Activated naive CD4-positive, alpha-beta T cell treated with anti-CD3 and anti-CD28 coated beads, Interleukin-2, amount 10 ng/mL, durations not matched to agents 7 days and 5 days (primary cell): ENCODE measurements around the gene AUTS2.

ENCODE experiments used
- CTCF ChIA-PET: fragments of 350-600 bp; sonication (Branson Sonifier 250); formaldehyde crosslinking; loops from one replicate; lab custom pipeline; 2021; ENCODE audit warnings: antibody characterized with exemption; lab: Charles Lee
- DNase-seq: peaks from one replicate; pipeline ENCODE4 v3.0.0-alpha.2; 2020
- H3K27ac Mint-ChIP-seq: one replicate; pipeline ENCODE4 v1.8.0; 2021; ENCODE audit warnings: mild to moderate bottlenecking, moderate library complexity, mixed read lengths
- H3K27me3 Mint-ChIP-seq: one replicate; pipeline ENCODE4 v1.8.0; 2021; ENCODE audit warnings: mild to moderate bottlenecking, mixed read lengths
- H3K36me3 Mint-ChIP-seq: one replicate; pipeline ENCODE4 v1.8.0; 2021; ENCODE audit warnings: mixed read lengths
- H3K4me1 Mint-ChIP-seq: one replicate; pipeline ENCODE4 v1.8.0; 2021; ENCODE audit warnings: mixed read lengths
- H3K4me3 Mint-ChIP-seq: one replicate; pipeline ENCODE4 v1.8.0; 2021; ENCODE audit warnings: mild to moderate bottlenecking, moderate library complexity, mixed read lengths
- H3K9me3 Mint-ChIP-seq: one replicate; pipeline ENCODE4 v1.8.0; 2021; ENCODE audit warnings: mixed read lengths

The AUTS2 gene

DNA sequence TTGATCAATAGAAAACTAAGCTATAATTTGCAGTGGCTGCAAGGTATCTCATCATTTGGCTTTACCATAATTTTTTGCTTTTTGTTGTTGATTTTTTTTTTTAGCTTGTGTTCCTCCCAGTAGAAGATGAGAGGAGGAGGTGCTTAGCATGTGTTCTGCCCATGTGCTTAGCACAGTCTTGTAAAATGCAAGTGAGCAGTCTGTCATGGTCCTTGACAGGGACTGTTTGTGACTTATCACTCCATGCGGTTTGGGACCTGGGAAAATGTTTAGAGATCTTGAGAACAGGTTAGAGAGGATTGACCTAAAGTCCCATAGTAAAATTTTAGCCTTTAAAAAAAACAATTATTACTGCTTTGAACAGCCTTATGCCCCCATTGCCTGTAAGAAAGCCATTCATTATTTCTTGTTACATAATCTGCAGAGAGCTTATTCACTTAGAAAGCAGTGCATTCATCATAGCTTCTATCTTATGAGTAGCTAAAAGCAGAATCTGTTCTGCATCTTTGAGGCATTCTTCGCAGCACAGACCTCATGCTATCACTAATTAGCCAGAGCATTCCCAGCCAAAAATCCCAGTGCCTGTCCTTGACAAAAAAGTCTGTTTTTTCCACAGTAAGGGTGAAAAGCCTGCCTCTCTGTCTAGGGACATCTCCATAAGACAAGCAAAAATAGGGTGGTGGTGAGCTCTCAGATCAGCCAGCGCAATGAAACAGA, 784.9 kb downstream of the AUTS2 start:
- CTCF ChIA-PET = no interaction called here
- no peaks in the 10 kb centered on the region for H3K9me3 Mint-ChIP-seq

DNA sequence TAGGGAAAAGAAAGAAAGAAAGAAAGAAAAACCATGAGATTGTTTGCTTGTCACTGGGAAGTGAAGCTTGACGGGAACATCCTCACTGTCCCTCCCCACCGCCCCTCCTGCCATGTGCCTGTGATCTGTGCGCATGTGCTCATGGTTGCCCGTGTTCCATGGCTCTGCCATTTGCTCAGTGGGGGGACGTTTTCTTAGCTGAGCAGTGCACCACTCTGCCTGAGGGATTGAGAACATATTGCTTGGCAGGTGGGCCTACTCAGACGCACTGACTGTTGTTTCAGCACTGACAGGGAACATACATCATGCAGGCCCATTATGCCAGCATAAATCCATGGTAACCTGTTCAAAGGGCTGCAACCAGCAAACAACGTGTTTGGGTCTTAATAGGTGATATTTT, 785.7 kb downstream of the AUTS2 start:
- H3K36me3 Mint-ChIP-seq = no peaks in the 10 kb centered on the region
- H3K27me3 Mint-ChIP-seq = peaks cover 4% of the 10 kb centered on the region
- H3K9me3 Mint-ChIP-seq = no peaks in the 10 kb centered on the region
- no peaks in the 10 kb centered on the region for H3K4me1 Mint-ChIP-seq
- CTCF ChIA-PET = no interaction called here
- DNase-seq = no peak
- no peak overlapping the region for H3K4me3 Mint-ChIP-seq
- no peak overlapping the region for H3K27ac Mint-ChIP-seq

More for the DNA sequence above, 784.9 kb downstream of the AUTS2 start:
- DNase-seq = no peak
- Mint-ChIP-seq H3K4me3 (no peak overlapping the region), H3K27me3 (peaks cover 4% of the 10 kb centered on the region), H3K27ac (peak overlapping the region; percentile 21), H3K36me3 (no peaks in the 10 kb centered on the region), H3K4me1 (no peaks in the 10 kb centered on the region)

DNA sequence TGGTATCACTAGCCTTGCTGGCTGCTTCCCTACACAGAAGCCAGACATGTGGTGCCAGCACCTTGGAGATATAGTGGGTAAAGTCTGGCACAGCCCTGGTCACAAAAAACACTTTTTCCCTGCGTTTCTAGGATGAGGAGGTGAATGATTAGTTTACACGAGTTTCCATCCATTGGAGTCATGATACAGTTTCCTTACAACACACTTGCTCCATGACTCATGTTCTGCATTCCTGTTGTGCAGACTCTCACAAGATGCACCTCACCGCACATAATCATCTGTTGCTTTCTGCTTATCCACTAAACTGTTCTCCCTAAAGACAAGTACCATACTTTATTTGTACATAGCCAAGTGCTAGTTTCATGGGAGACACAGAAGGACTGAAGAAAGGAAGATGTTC, 786.6 kb downstream of the AUTS2 start:
- CTCF ChIA-PET = no interaction called here
- no peak for DNase-seq
- Mint-ChIP-seq H3K27me3 (peaks cover 4% of the 10 kb centered on the region), H3K4me1 (no peaks in the 10 kb centered on the region), H3K36me3 (no peaks in the 10 kb centered on the region), H3K27ac (no peak overlapping the region), H3K4me3 (no peak overlapping the region), H3K9me3 (no peaks in the 10 kb centered on the region)

DNA sequence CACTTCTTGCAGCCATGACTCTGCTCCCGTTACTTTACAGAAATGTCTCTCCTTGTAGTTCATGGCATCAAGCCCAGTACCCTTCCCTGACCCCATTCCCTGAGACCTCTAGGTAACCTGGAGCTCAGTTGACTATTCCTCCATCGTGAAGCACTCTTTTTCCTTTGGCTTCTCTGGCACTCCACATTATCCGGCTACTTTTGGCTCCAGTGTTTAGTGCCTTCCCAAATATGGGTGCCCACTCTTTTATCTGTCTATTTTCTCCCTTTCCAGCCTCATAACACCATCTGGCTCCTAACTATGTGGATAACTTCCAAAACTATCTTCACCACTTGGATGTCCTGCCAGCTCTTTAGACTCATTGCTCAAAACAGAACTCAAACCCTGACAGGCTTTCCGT, 788.9 kb downstream of the AUTS2 start:
- Mint-ChIP-seq H3K36me3 (no peaks in the 10 kb centered on the region), H3K9me3 (no peaks in the 10 kb centered on the region), H3K4me3 (no peak overlapping the region), H3K4me1 (no peaks in the 10 kb centered on the region), H3K27ac (no peak overlapping the region), H3K27me3 (peaks cover 2% of the 10 kb centered on the region)
- CTCF ChIA-PET = no interaction called here
- DNase-seq = no peak

DNA sequence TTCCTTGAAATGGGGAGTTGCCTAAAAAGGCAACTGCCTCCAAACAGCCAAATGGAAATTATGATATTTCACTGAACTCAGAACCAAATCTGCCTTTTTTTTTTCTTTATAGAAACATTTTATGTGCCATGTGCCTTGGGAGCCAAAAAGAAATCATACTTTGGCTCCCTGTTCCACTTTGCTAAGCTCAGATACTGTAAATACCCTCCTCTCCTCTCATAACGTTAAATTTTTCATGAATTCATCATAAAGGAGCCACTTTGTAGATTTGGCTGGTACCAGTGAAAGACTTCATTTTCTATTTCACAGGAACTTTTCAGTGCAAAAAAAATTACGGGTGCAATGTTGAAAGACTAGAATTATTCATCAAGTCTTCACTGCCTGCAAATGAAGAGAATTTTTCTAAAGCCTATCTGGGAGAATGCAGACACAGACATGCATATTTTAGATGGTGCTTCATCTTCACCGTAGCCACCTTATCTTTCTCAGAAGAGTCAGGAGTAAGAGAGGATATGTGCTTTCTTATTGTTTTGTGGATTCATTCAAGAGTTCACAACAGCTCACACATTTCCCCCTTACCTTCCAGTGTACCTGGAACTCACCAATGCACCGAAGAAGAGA, 791.4 kb downstream of the AUTS2 start:
- Mint-ChIP-seq H3K9me3 (no peaks in the 10 kb centered on the region), H3K27me3 (no peaks in the 10 kb centered on the region), H3K4me3 (no peak overlapping the region), H3K27ac (no peak overlapping the region), H3K4me1 (no peaks in the 10 kb centered on the region), H3K36me3 (no peaks in the 10 kb centered on the region)
- CTCF ChIA-PET = no interaction called here
- DNase-seq = no peak

DNA sequence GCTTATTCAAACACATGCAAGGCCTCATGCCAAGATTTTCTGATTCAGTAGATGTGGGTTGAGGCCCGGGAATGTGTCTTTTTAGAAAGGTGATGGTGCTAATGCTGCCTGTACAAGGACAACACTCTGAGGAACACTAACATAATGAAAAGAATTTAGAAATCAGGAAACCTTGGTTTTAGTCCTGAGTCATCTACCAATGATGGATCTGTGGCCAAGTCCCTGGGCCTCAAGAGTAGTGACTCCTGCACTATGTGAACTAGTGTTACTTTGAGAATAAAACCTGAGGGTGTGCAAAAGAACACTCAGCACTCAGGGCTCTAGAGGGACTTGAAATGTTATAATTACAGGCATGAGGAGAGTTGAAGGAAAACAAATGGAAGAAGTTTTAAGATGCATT, 792.0 kb downstream of the AUTS2 start:
- Mint-ChIP-seq H3K27ac (no peak overlapping the region), H3K4me3 (no peak overlapping the region), H3K36me3 (no peaks in the 10 kb centered on the region), H3K4me1 (no peaks in the 10 kb centered on the region), H3K27me3 (no peaks in the 10 kb centered on the region), H3K9me3 (no peaks in the 10 kb centered on the region)
- CTCF ChIA-PET = no interaction called here
- DNase-seq = no peak

DNA sequence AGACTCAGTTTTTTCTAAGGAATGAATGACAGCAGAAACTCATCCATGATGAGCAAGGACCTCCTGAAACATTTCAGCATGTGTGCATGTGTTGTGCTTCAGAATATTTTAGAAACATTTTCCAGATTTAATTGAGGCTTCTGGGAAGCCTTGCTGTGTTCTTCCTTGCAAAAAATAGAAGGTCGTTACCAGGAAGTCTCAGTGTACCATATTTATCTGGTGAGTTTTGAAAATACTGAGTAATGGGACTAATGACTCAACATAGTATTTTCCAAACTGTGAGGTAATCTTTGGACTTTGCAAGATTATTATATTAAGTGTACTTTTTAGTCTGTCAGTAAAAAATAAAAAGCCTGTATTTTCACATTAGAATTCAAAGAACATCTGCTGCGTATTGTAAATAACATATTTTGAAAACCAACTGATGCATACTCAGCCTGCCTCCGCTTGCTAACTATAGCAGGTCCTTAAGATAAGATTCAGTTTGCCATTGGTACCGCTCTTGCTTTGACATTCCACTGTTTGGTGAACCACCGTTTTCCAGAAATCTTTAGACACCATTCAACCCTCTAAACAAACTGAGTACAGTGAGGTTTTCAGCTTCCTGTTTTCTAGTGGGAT, 794.1 kb downstream of the AUTS2 start:
- Mint-ChIP-seq H3K36me3 (no peaks in the 10 kb centered on the region), H3K4me1 (no peaks in the 10 kb centered on the region), H3K27me3 (no peaks in the 10 kb centered on the region), H3K4me3 (no peak overlapping the region), H3K27ac (no peak overlapping the region), H3K9me3 (no peaks in the 10 kb centered on the region)
- CTCF ChIA-PET = no interaction called here
- DNase-seq = no peak

DNA sequence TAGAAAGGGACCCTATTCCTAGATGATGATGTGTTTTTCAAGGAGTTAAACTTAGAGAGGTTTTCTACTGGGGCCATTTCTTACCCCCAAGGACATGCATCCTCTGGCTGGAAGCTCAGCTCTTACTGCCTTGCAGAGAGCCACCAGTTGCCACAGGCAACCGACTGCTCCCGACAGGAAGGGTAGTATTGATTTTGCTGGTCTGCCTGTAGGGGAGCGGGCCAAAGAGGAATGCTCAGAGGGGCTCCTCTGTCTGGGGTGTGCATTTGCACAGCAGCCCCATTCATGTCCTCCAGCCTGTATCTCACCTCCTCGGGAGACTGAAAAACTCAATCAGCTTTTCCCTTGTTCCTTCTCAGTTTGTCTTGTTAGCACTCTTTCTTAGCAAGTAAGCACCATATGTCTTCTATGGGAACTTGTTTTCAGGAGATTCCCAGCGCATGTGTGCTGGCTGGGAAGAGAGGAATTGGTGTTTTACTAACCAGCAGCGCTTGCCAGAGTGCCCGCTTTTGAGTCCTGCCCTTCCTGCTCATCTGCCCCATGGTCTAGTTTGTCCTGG, 794.7 kb downstream of the AUTS2 start:
- Mint-ChIP-seq H3K27ac (no peak overlapping the region), H3K27me3 (no peaks in the 10 kb centered on the region), H3K9me3 (no peaks in the 10 kb centered on the region), H3K4me3 (no peak overlapping the region), H3K36me3 (no peaks in the 10 kb centered on the region), H3K4me1 (no peaks in the 10 kb centered on the region)
- no peak for DNase-seq
- CTCF ChIA-PET = no interaction called here

DNA sequence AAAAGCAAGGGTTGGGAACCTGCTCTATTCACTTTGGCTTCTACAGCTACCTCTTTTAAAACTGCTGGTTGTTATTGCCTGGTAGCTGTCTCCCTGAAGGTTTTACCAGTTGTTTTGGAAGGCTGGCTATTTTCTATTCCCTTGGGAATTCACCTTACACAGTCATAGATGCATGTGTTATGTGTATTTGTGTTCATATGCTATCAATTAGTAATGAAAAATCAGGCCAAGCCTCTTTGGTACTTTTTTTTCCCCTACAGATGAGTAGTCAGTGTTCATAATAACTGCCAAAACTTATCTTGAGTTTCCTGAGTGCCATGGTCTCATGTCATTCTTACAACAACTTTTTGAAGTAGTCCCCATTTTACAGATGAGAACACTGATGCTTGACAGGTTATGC, 795.7 kb downstream of the AUTS2 start:
- Mint-ChIP-seq H3K27me3 (no peaks in the 10 kb centered on the region), H3K9me3 (no peaks in the 10 kb centered on the region), H3K27ac (no peak overlapping the region), H3K36me3 (no peaks in the 10 kb centered on the region), H3K4me1 (no peaks in the 10 kb centered on the region), H3K4me3 (no peak overlapping the region)
- DNase-seq = no peak
- CTCF ChIA-PET = no interaction called here

DNA sequence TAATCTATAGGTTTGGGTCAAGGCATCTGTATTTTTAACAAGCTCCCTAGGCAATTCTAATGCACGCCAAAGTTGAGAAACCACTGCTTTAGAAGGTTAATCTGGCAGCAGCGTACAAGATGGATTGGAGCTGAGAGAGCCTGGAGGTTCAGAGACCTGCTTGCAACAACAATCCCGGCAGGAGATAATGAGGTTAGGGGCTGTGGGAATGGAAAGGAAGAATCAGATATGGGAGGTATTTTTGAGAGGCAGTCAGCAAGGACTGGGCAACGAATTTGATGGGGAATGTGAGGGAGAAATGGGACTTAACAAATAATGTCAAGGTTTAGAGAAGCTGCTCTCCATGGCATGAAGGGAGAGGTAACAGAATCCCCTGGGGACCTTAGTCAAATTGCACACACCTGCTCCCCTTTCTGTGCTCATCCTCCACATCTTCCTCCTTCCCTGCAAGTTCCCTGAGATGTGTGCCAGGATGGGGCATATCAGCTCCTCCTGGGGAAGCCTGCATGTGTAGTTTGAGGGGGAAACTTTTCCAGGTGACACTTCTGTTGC, 802.6 kb downstream of the AUTS2 start:
- Mint-ChIP-seq H3K4me3 (no peak overlapping the region), H3K9me3 (no peaks in the 10 kb centered on the region), H3K27me3 (peaks cover 4% of the 10 kb centered on the region), H3K27ac (no peak overlapping the region), H3K4me1 (no peaks in the 10 kb centered on the region), H3K36me3 (no peaks in the 10 kb centered on the region)
- CTCF ChIA-PET = no interaction called here
- DNase-seq = no peak

DNA sequence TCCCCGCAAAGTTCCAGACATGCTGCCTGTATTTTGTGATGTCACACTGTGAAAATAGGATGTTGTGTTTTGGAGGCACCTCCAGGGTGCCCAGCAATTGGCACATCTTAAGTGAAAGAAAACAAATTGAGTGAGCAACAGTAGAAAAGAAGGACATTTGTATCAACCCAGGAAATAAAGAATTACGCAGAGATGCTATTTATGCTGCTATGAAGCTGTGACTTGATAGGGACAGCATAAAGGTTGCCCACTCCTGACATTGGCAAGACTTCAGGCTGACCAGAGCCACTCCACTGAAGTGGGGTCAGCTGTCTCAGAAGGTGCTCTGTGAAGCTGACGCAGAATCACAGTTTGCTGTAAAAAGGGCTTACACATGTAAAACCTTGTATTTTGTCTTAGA, 803.8 kb downstream of the AUTS2 start:
- H3K36me3 Mint-ChIP-seq = no peaks in the 10 kb centered on the region
- H3K27ac Mint-ChIP-seq = no peak overlapping the region
- CTCF ChIA-PET = no interaction called here
- H3K4me1 Mint-ChIP-seq = no peaks in the 10 kb centered on the region
- no peaks in the 10 kb centered on the region for H3K9me3 Mint-ChIP-seq
- H3K4me3 Mint-ChIP-seq = no peak overlapping the region
- H3K27me3 Mint-ChIP-seq = peaks cover 4% of the 10 kb centered on the region
- no peak for DNase-seq

DNA sequence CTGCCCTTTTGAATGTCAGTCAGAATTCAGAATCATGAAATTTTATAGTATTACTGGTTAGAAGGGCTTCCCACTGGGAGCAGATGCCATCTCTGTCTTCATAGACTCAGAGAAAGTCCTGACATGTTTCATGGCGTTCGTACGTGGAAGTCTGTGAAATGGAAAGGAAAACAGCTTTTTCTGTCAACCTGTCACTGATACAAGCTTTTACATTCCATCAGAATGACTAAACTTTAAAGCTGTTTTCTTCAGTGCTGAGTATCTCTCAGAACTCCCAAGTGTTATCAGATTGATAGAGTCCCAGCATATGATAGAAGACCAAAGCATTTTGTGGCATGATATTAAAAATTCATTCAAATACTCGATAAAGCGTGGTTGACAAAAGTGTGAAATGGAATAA, 807.0 kb downstream of the AUTS2 start:
- Mint-ChIP-seq H3K4me1 (no peaks in the 10 kb centered on the region), H3K27ac (no peak overlapping the region), H3K27me3 (peaks cover 4% of the 10 kb centered on the region), H3K36me3 (no peaks in the 10 kb centered on the region), H3K4me3 (no peak overlapping the region), H3K9me3 (no peaks in the 10 kb centered on the region)
- DNase-seq = no peak
- CTCF ChIA-PET = no interaction called here

DNA sequence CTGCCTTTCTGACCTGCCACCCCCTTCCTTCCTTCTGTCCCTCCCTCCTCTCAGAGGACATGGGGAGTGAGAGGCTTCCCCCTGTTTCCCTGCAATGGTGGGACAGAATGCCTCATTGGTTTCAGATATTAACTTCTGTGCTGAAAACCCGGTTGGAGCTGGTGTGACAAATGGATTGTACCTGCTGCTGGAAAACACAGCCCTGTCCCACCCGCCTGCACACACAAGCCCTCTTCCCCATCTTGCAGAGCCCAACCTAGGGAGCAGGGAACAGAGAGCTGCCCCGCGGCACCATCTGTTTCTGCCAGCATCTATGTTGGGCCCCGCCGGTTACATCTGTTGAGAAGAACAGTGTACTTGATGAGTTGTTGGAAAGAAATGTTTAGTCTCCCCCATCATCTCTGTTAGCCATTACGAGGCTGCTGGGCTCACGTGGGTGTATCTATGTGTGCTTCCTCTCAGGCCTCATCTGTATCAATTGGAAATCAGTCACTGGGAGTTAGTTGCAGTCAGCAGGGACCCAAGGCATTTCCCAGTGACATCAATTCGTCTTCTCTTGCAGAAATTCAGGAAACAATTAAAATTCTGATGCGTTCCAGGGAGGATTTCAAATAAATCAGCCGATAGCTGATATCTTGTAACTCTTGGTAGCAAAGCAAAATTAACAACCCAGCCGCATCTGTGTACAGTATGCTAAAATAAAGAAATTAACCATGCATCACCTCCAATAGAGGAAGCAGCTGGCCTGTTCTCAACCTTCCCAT, 808.1 kb downstream of the AUTS2 start:
- Mint-ChIP-seq H3K4me3 (no peak overlapping the region), H3K4me1 (no peaks in the 10 kb centered on the region)

DNA sequence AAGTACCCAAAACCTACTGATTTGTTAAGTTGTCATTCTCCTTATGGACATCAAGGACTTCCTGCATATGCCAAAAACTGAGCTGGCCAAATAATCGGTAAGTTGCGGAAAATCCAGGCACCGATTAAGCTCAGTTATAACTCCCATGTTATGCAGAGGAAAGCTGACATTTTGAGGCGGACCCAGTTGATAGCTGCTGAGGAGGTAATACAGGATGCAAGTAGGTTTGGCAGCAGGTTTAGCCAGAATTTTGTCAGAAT, 808.6 kb downstream of the AUTS2 start:
- H3K4me3 Mint-ChIP-seq = no peak overlapping the region
- no peak overlapping the region for H3K27ac Mint-ChIP-seq

More for the DNA sequence above, 808.1 kb downstream of the AUTS2 start:
- Mint-ChIP-seq H3K36me3 (no peaks in the 10 kb centered on the region), H3K27ac (no peak overlapping the region), H3K27me3 (peaks cover 2% of the 10 kb centered on the region), H3K9me3 (no peaks in the 10 kb centered on the region)
- no peak for DNase-seq
- CTCF ChIA-PET = no interaction called here

More for the DNA sequence above, 808.6 kb downstream of the AUTS2 start:
- no peaks in the 10 kb centered on the region for H3K4me1 Mint-ChIP-seq
- H3K9me3 Mint-ChIP-seq = no peaks in the 10 kb centered on the region
- CTCF ChIA-PET = no interaction called here
- no peaks in the 10 kb centered on the region for H3K36me3 Mint-ChIP-seq
- no peaks in the 10 kb centered on the region for H3K27me3 Mint-ChIP-seq
- DNase-seq = no peak
